Measurements from ENCODE around the gene MPI. TPM values are rescaled to one million over a fixed set of nuclear protein-coding genes. Genes with fewer than 3 reads are reported as not detected.
A peak's percentile ranks its signal among the peaks of the same experiment; 100 is the strongest.
"Not testable (repeated sequence)": the region's sequence is repeated elsewhere in the genome, so short reads cannot be mapped to it uniquely, and the experiment has no call there.

The MPI gene
- total and polyA plus RNA-seq, 9 donors: 28.8 to 55.6 (median 44.7) TPM

GRCh38 chr15:74920456-74920855, 30.6 kb downstream of the MPI start:
- DNase-seq: peak in 1 of 5 donors; percentile 4
- H3K36me3 ChIP-seq: no peaks in the 10 kb centered on the region
- 86 to 93% (median 89%) methylated on average over 8 of the region's 8 CpGs for WGBS, 3 donors

GRCh38 chr15:74924525-74924924, 34.7 kb downstream of the MPI start:
- Histone ChIP-seq H3K36me3 (no peaks in the 10 kb centered on the region), H3K27me3 (no peaks in the 10 kb centered on the region), H3K4me1 (ENCODE audit: insufficient read depth) (no peaks in the 10 kb centered on the region), H3K27ac (no peak overlapping the region), H3K4me3 (no peak overlapping the region), H3K9me3 (no peaks in the 10 kb centered on the region)
- intact Hi-C loops (cut with DNase I): no loop called here
- 87 to 94% (median 93%) methylated on average over 3 of the region's 3 CpGs for WGBS, 3 donors
- no peak for DNase-seq
- no peak for TF ChIP-seq POLR2A (IDR thresholded peaks at IDR 0.05)

More at GRCh38 chr15:74920456-74920855, 30.6 kb downstream of the MPI start:
- Histone ChIP-seq H3K27ac (no peak overlapping the region), H3K4me3 (no peak overlapping the region), H3K9me3 (no peaks in the 10 kb centered on the region), H3K4me1 (ENCODE audit: insufficient read depth) (no peaks in the 10 kb centered on the region), H3K27me3 (no peaks in the 10 kb centered on the region)
- intact Hi-C loops (cut with DNase I): no loop called here
- TF ChIP-seq EP300 (IDR thresholded peaks at IDR 0.05): no peak
- no peak for TF ChIP-seq POLR2A (IDR thresholded peaks at IDR 0.05)
- TF ChIP-seq CTCF (IDR thresholded peaks at IDR 0.05): no peak

GRCh38 chr15:74928771-74929198, 38.9 kb downstream of the MPI start:
- H3K27ac ChIP-seq: no peak overlapping the region
- 96 to 99% (median 97%) methylated on average over 5 of the region's 5 CpGs for WGBS, 3 donors
- no peaks in the 10 kb centered on the region for H3K4me1 ChIP-seq (ENCODE audit: insufficient read depth)
- intact Hi-C loops (cut with DNase I): no loop called here
- DNase-seq: no peak
- H3K4me3 ChIP-seq: no peak overlapping the region
- no peaks in the 10 kb centered on the region for H3K9me3 ChIP-seq
- no peaks in the 10 kb centered on the region for H3K36me3 ChIP-seq
- no peak for TF ChIP-seq CTCF (IDR thresholded peaks at IDR 0.05)
- TF ChIP-seq POLR2A (IDR thresholded peaks at IDR 0.05): no peak
- TF ChIP-seq EP300 (IDR thresholded peaks at IDR 0.05): no peak
- H3K27me3 ChIP-seq: no peaks in the 10 kb centered on the region

- Histone ChIP-seq H3K27ac (no peak overlapping the region), H3K4me1 (ENCODE audit: insufficient read depth) (peaks cover 2% of the 10 kb centered on the region), H3K27me3 (no peaks in the 10 kb centered on the region), H3K9me3 (no peaks in the 10 kb centered on the region), H3K36me3 (no peaks in the 10 kb centered on the region), H3K4me3 (no peak overlapping the region)
- WGBS, 3 donors: 45 to 68% (median 51%) methylated on average over 2 of the region's 2 CpGs
- intact Hi-C loops (cut with DNase I): no loop called here
- TF ChIP-seq POLR2A (IDR thresholded peaks at IDR 0.05) (no peak), CTCF (IDR thresholded peaks at IDR 0.05) (no peak), EP300 (IDR thresholded peaks at IDR 0.05) (no peak)
- DNase-seq: no peak
Measured at GRCh38 chr15:74933573-74933972, 43.7 kb downstream of the MPI start.

- H3K4me1 ChIP-seq (ENCODE audit: insufficient read depth); intact Hi-C loops (cut with DNase I): not testable (repeated sequence)
- WGBS, 3 donors: 77 to 86% (median 82%) methylated on average over 3 of the region's 3 CpGs
Measured at GRCh38 chr15:74935193-74935592, 45.4 kb downstream of the MPI start.

GRCh38 chr15:74937272-74937589, 47.4 kb downstream of the MPI start:
- H3K4me1 ChIP-seq (ENCODE audit: insufficient read depth): peaks cover 2% of the 10 kb centered on the region
- no peaks in the 10 kb centered on the region for H3K36me3 ChIP-seq
- peak overlapping the region; percentile 95 for H3K4me3 ChIP-seq
- H3K9me3 ChIP-seq: no peaks in the 10 kb centered on the region
- no peak for TF ChIP-seq CTCF (IDR thresholded peaks at IDR 0.05)
- no peak for TF ChIP-seq EP300 (IDR thresholded peaks at IDR 0.05)
- TF ChIP-seq POLR2A (IDR thresholded peaks at IDR 0.05): no peak
- peak in 1 of 5 donors; percentile 32 for DNase-seq
- H3K27ac ChIP-seq: peak overlapping the region; percentile 73 to 74
- H3K27me3 ChIP-seq: no peaks in the 10 kb centered on the region
- intact Hi-C loops (cut with DNase I): no loop called here
- WGBS, 3 donors: 0% methylated on average over 18 of the region's 18 CpGs

More at GRCh38 chr15:74935193-74935592, 45.4 kb downstream of the MPI start:
- H3K27ac ChIP-seq, DNase-seq, H3K4me3 ChIP-seq, H3K9me3 ChIP-seq, H3K27me3 ChIP-seq, H3K36me3 ChIP-seq: not testable (repeated sequence)
